Esophagus squamous epithelium (tissue), 5 donors: Measurements from ENCODE around the gene CACHD1. TPM values are rescaled to one million over a fixed set of nuclear protein-coding genes. Genes with fewer than 3 reads are reported as not detected.
"Not testable (repeated sequence)": the region's sequence is repeated elsewhere in the genome, so short reads cannot be mapped to it uniquely, and the experiment has no call there.

Experiments used
- DNase-seq: peaks from one replicate; lab custom pipeline; 2025; lab: John Stamatoyannopoulos, UW
- H3K27ac ChIP-seq, 4 donors: fragments of 200-600 bp; sonication (generic); one replicate each; pipeline ENCODE4 v1.5.1; 2016 to 2019; ENCODE audit warnings: mild to moderate bottlenecking in 1 of 4
- H3K27me3 ChIP-seq, 4 donors: fragments of 200-600 bp; sonication (generic); 1 replicate in 3 of 4; 2 replicates in 1 of 4; pipeline versions ENCODE4 v1.5.1 to v1.6.0; 2017 to 2021; ENCODE audit warnings: antibody characterized with exemption in 1 of 4
- H3K36me3 ChIP-seq, 3 donors: fragments of 200-600 bp; sonication (generic); one replicate each; pipeline ENCODE4 v1.5.1; 2016 to 2019
- H3K4me1 ChIP-seq, 3 donors: fragments of 200-600 bp; sonication (generic); one replicate each; pipeline ENCODE4 v1.5.1; 2017 to 2019
- H3K4me3 ChIP-seq, 4 donors: fragments of 200-600 bp; sonication (generic); 1 replicate in 3 of 4; 2 replicates in 1 of 4; pipeline ENCODE4 v1.5.1; 2016 to 2019; ENCODE audit warnings: mild to moderate bottlenecking in 2 of 4, moderate library complexity in 1 of 4
- H3K9me3 ChIP-seq, 3 donors: fragments of 200-600 bp; sonication (generic); one replicate each; pipeline ENCODE4 v1.5.1; 2016 to 2019
- POLR2A ChIP-seq, 4 donors: fragments of 450-650 bp; IDR thresholded peaks; one replicate each; pipeline ENCODE4 v1.6.1; 2017; ENCODE audit warnings: antibody characterized with exemption in 4 of 4, mild to moderate bottlenecking in 4 of 4, moderate library complexity in 3 of 4
- WGBS, 2 donors: methylation state at CpG; one replicate each; pipeline ENCODE4 v1.1.5; 2018; 5-methylcytosine and 5-hydroxymethylcytosine counted together
- intact Hi-C: fragments of 100-400 bp; cut with DNase I; formaldehyde crosslinking; loops from one replicate; pipeline ENCODE4 v1.15.0; 2022
- total RNA-seq, 4 donors: library from RNA; depleted of rRNA; stranded (reverse); fragments of >200 nt; gene quantifications; one replicate each; pipeline ENCODE4 v1.1.0, GENCODE V29; 2016
- TF ChIP-seq, protein P1 (sequence below), 6 experiments: fragments of 450-650 bp in 4 of 6; fragments of 200-600 bp in 2 of 6; sonication (generic) in 2 of 6; IDR thresholded peaks; one replicate each; pipeline ENCODE4 v1.5.1; 2016 to 2019; ENCODE audit warnings: antibody characterized with exemption in 6 of 6, mild to moderate bottlenecking in 4 of 6, moderate library complexity in 4 of 6
- donor health status: DM: yes; HTN: yes; CAD: no.

Gene CACHD1
- total RNA-seq, 4 donors from 2014 or later = 1.9 to 14.5 (median 4.1) TPM

GRCh38 chr1:64701071-64701470 is 231.1 kb downstream of the CACHD1 start:
- DNase-seq = no peak
- TF ChIP-seq POLR2A (IDR thresholded peaks at IDR 0.05) = no peak
- TF ChIP-seq, protein P1, sequence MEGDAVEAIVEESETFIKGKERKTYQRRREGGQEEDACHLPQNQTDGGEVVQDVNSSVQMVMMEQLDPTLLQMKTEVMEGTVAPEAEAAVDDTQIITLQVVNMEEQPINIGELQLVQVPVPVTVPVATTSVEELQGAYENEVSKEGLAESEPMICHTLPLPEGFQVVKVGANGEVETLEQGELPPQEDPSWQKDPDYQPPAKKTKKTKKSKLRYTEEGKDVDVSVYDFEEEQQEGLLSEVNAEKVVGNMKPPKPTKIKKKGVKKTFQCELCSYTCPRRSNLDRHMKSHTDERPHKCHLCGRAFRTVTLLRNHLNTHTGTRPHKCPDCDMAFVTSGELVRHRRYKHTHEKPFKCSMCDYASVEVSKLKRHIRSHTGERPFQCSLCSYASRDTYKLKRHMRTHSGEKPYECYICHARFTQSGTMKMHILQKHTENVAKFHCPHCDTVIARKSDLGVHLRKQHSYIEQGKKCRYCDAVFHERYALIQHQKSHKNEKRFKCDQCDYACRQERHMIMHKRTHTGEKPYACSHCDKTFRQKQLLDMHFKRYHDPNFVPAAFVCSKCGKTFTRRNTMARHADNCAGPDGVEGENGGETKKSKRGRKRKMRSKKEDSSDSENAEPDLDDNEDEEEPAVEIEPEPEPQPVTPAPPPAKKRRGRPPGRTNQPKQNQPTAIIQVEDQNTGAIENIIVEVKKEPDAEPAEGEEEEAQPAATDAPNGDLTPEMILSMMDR (IDR thresholded peaks at IDR 0.05) = no peak
- intact Hi-C loops = no loop called here
- no peaks in the 10 kb centered on the region for H3K9me3 ChIP-seq
- H3K36me3 ChIP-seq = no peaks in the 10 kb centered on the region
- H3K4me3 ChIP-seq = no peak overlapping the region
- H3K4me1 ChIP-seq = no peaks in the 10 kb centered on the region
- WGBS, 2 donors = 70 to 83% methylated on average over 5 of the region's 5 CpGs
- H3K27ac ChIP-seq = no peak overlapping the region
- no peaks in the 10 kb centered on the region for H3K27me3 ChIP-seq

GRCh38 chr1:64701886-64702285 is 232.0 kb downstream of the CACHD1 start:
- no peak for DNase-seq
- no peak overlapping the region for H3K27ac ChIP-seq
- intact Hi-C loops = no loop called here
- TF ChIP-seq, protein P1 (IDR thresholded peaks at IDR 0.05) = no peak
- TF ChIP-seq POLR2A (IDR thresholded peaks at IDR 0.05) = no peak
- no peaks in the 10 kb centered on the region for H3K9me3 ChIP-seq
- no peaks in the 10 kb centered on the region for H3K36me3 ChIP-seq
- no peaks in the 10 kb centered on the region for H3K27me3 ChIP-seq
- 12 to 23% methylated on average over 2 of the region's 2 CpGs for WGBS, 2 donors
- no peaks in the 10 kb centered on the region for H3K4me1 ChIP-seq
- no peak overlapping the region for H3K4me3 ChIP-seq

- WGBS, 2 donors = 81 to 82% methylated on average over 3 of the region's 3 CpGs
- intact Hi-C loops = not testable (repeated sequence)
Observed at GRCh38 chr1:64702670-64703069, 232.7 kb downstream of the CACHD1 start.

GRCh38 chr1:64703600-64703999 is 233.7 kb downstream of the CACHD1 start:
- no peaks in the 10 kb centered on the region for H3K4me1 ChIP-seq

More at GRCh38 chr1:64702670-64703069, 232.7 kb downstream of the CACHD1 start:
- not testable (repeated sequence) for H3K27me3 ChIP-seq, H3K27ac ChIP-seq, H3K4me1 ChIP-seq, H3K9me3 ChIP-seq, H3K36me3 ChIP-seq, DNase-seq, H3K4me3 ChIP-seq

DNA sequence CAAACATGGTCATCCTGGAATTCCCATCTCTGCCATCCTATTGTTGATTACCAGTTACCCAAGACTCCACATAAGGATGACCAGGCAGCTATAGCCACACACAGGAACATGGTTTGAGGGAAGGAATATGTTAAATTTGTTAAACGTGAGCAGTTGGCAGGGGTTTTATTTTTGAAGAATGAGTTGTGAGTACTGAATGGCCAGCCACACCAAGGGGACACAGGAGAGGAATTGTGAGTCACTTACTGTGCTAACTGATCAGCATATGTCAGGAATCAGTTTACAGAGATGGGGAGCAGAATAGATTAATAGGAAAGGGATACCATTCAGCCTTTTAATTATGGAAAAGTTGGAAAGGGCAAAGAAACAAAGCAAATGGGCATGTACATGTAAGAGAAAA is 235.7 kb downstream of the CACHD1 start:
- Histone ChIP-seq H3K4me3 (no peak overlapping the region), H3K27me3 (no peaks in the 10 kb centered on the region), H3K36me3 (no peaks in the 10 kb centered on the region), H3K4me1 (no peaks in the 10 kb centered on the region), H3K9me3 (no peaks in the 10 kb centered on the region), H3K27ac (no peak overlapping the region)
- WGBS, 2 donors = 35 to 43% methylated on average over 1 of the region's 1 CpG
- no peak for DNase-seq
- TF ChIP-seq POLR2A (IDR thresholded peaks at IDR 0.05) = no peak
- TF ChIP-seq, protein P1 (IDR thresholded peaks at IDR 0.05) = no peak
- intact Hi-C loops = no loop called here

More at GRCh38 chr1:64703600-64703999, 233.7 kb downstream of the CACHD1 start:
- no peak for DNase-seq
- H3K36me3 ChIP-seq = no peaks in the 10 kb centered on the region
- no peak overlapping the region for H3K4me3 ChIP-seq
- H3K27ac ChIP-seq = no peak overlapping the region
- intact Hi-C loops = no loop called here
- 49 to 72% methylated on average over 2 of the region's 2 CpGs for WGBS, 2 donors
- no peaks in the 10 kb centered on the region for H3K27me3 ChIP-seq
- TF ChIP-seq, protein P1 (IDR thresholded peaks at IDR 0.05) = no peak
- no peaks in the 10 kb centered on the region for H3K9me3 ChIP-seq

- no peak for DNase-seq
- H3K4me3 ChIP-seq = no peak overlapping the region
- no peaks in the 10 kb centered on the region for H3K27me3 ChIP-seq
- H3K9me3 ChIP-seq = no peaks in the 10 kb centered on the region
- TF ChIP-seq, protein P1 (IDR thresholded peaks at IDR 0.05) = no peak
- TF ChIP-seq POLR2A (IDR thresholded peaks at IDR 0.05) = no peak
- WGBS, 2 donors = 10 to 15% methylated on average over 1 of the region's 1 CpG
- no peaks in the 10 kb centered on the region for H3K36me3 ChIP-seq
- H3K27ac ChIP-seq = no peak overlapping the region
- intact Hi-C loops = no loop called here
- H3K4me1 ChIP-seq = no peaks in the 10 kb centered on the region
Observed at GRCh38 chr1:64711266-64711665, 241.3 kb downstream of the CACHD1 start.
